ENCODE data around the gene BCL2L14. TPM values are rescaled to one million over a fixed set of nuclear protein-coding genes. Genes with fewer than 3 reads are reported as not detected.

The BCL2L14 gene
- total RNA-seq, 4 donors from 2014 or later = 0.81 TPM; not detected in 3

DNA sequence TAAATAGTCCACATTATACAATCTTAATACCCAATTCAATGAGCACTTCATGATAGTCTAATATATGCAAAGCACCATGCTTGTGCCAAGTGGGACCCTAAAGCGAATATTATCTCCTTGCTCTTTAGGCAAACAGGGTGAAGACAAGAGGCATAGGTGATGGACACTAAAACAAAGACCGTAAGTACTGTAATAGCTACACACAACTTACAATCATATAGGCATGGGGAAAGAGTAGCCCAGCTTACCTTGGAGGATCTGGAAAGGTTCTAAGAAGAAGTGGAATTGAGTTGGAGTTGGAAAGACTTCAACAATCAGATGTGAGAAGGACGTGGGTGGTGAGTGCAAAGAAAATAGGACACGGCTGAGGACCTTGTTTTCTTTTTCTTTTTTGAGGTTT lies 19.1 kb upstream of the BCL2L14 start:
- TF ChIP-seq, protein P1, sequence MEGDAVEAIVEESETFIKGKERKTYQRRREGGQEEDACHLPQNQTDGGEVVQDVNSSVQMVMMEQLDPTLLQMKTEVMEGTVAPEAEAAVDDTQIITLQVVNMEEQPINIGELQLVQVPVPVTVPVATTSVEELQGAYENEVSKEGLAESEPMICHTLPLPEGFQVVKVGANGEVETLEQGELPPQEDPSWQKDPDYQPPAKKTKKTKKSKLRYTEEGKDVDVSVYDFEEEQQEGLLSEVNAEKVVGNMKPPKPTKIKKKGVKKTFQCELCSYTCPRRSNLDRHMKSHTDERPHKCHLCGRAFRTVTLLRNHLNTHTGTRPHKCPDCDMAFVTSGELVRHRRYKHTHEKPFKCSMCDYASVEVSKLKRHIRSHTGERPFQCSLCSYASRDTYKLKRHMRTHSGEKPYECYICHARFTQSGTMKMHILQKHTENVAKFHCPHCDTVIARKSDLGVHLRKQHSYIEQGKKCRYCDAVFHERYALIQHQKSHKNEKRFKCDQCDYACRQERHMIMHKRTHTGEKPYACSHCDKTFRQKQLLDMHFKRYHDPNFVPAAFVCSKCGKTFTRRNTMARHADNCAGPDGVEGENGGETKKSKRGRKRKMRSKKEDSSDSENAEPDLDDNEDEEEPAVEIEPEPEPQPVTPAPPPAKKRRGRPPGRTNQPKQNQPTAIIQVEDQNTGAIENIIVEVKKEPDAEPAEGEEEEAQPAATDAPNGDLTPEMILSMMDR (IDR thresholded peaks at IDR 0.05) = no peak
- TF ChIP-seq POLR2A (IDR thresholded peaks at IDR 0.05) = no peak
- Histone ChIP-seq H3K36me3 (no peaks in the 10 kb centered on the region), H3K4me1 (no peaks in the 10 kb centered on the region), H3K27me3 (no peaks in the 10 kb centered on the region), H3K27ac (no peak overlapping the region), H3K9me3 (no peaks in the 10 kb centered on the region), H3K4me3 (replicated peaks in 1 of 3) (no peak overlapping the region)
- WGBS, 2 donors = 65 to 68% methylated on average over 4 of the region's 4 CpGs
- intact Hi-C loops (cut with DNase I) = no loop called here
- no peak for DNase-seq

DNA sequence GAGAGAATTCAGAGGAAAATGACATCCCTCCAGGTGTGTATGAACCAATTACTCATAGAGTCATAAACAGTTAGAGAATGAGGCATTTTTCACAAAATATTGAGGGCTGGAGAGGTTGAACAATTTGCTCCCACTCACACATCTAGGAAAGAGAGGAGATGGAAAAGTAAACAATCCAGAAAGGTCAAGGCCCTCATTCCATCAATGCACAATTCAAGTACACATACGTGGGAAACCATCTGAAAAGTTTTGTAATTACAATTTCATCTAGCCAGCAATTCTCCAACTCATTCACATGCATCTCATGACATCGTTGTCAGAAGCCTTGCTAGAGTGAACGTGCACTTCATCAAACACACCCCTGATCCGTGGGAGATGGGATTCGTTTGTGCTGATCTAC lies 15.7 kb upstream of the BCL2L14 start:
- intact Hi-C loops (cut with DNase I) = no loop called here
- H3K27me3 ChIP-seq = no peaks in the 10 kb centered on the region

DNA sequence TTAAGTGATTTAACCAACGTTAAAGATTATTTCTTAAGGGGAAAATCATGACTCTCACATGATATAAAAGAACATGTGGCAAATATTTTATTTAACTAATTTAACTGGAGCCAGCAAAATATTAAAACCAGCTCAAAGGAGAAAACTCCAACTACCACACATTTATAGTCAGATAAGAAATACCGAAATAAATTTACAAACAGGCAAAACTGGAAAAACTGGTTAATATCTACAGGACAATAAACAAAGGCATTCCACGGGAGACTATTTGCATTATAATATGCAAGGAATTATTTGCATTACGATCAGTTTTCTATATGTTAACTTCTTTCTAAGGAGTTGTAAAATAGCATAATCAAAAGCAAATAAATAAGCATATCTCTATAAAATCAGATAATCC lies 13.8 kb upstream of the BCL2L14 start:
- no peaks in the 10 kb centered on the region for H3K4me1 ChIP-seq
- DNase-seq = no peak
- H3K4me3 ChIP-seq (replicated peaks in 1 of 3) = no peak overlapping the region
- no peaks in the 10 kb centered on the region for H3K27me3 ChIP-seq
- no peak overlapping the region for H3K27ac ChIP-seq
- H3K9me3 ChIP-seq = no peaks in the 10 kb centered on the region
- H3K36me3 ChIP-seq = no peaks in the 10 kb centered on the region
- TF ChIP-seq, protein P1 (IDR thresholded peaks at IDR 0.05) = no peak
- no peak for TF ChIP-seq POLR2A (IDR thresholded peaks at IDR 0.05)
- WGBS, 2 donors = 61 to 74% methylated on average over 4 of the region's 4 CpGs
- intact Hi-C loops (cut with DNase I) = no loop called here

More for the DNA sequence above, 15.7 kb upstream of the BCL2L14 start:
- no peak for DNase-seq
- no peak overlapping the region for H3K4me3 ChIP-seq (replicated peaks in 1 of 3)
- no peak for TF ChIP-seq POLR2A (IDR thresholded peaks at IDR 0.05)
- TF ChIP-seq, protein P1 (IDR thresholded peaks at IDR 0.05) = no peak
- H3K27ac ChIP-seq = no peak overlapping the region
- WGBS, 2 donors = 57 to 59% methylated on average over 5 of the region's 5 CpGs
- H3K9me3 ChIP-seq = no peaks in the 10 kb centered on the region
- H3K4me1 ChIP-seq = no peaks in the 10 kb centered on the region
- no peaks in the 10 kb centered on the region for H3K36me3 ChIP-seq

DNA sequence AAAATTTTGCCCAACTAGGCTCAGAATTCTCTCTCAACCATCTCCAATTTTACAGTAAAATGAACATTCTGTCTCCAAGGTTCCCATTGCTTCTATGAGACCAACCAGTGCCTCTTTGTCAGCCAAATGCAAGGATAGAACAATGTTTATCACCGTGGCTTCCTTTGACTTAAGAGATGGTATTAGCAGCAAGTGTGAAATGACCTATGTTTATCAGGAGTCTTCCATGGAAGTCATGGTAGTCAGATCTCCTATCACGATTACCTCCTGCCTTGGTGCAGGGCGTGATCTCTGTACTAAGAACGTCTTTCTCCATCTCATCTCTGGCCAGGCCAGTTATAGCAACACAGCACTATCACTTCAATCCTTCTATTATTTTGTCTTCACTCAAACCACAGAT lies 6.1 kb upstream of the BCL2L14 start:
- 82 to 91% methylated on average over 4 of the region's 4 CpGs for WGBS, 2 donors
- intact Hi-C loops (cut with DNase I) = no loop called here
- H3K4me3 ChIP-seq (replicated peaks in 1 of 3) = no peak overlapping the region
- H3K4me1 ChIP-seq = no peaks in the 10 kb centered on the region
- H3K36me3 ChIP-seq = no peaks in the 10 kb centered on the region
- H3K27ac ChIP-seq = no peak overlapping the region
- H3K9me3 ChIP-seq = no peaks in the 10 kb centered on the region
- TF ChIP-seq POLR2A (IDR thresholded peaks at IDR 0.05) = no peak
- TF ChIP-seq, protein P1 (IDR thresholded peaks at IDR 0.05) = no peak
- H3K27me3 ChIP-seq = no peaks in the 10 kb centered on the region
- no peak for DNase-seq

DNA sequence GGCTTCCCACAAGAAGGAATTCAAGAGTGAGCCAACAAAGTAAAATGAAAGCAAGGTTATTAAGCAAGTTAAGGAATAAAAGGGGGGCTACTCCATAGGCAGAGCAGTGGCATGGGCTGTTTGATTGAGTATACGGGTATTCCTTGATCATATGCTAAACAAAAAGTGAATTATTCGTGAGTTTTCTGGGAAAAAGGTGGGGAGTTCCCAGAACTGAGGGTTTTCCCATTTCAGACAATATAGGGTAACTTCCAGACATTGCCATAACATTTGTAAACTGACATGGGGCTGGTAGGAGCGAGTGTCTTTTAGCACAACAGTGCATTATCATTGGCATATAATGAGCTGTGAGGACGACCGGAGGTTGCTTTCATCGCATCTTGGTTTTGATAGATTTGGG lies 2.0 kb upstream of the BCL2L14 start:
- WGBS, 2 donors = 91 to 92% methylated on average over 6 of the region's 6 CpGs
- Histone ChIP-seq H3K27ac (no peak overlapping the region), H3K9me3 (no peaks in the 10 kb centered on the region), H3K27me3 (no peaks in the 10 kb centered on the region), H3K4me1 (no peaks in the 10 kb centered on the region), H3K36me3 (no peaks in the 10 kb centered on the region), H3K4me3 (replicated peaks in 1 of 3) (no peak overlapping the region)
- no peak for TF ChIP-seq POLR2A (IDR thresholded peaks at IDR 0.05)
- TF ChIP-seq, protein P1 (IDR thresholded peaks at IDR 0.05) = no peak
- no peak for DNase-seq
- intact Hi-C loops (cut with DNase I) = no loop called here

All from thyroid gland (tissue), 4 donors.